Posterior vena cava (tissue), 2 donors: Measurements from ENCODE around the gene KRT25. TPM values are rescaled to one million over a fixed set of nuclear protein-coding genes. Genes with fewer than 3 reads are reported as not detected.

ENCODE experiments used
- DNase-seq: peaks from one replicate; pipeline ENCODE4 v3.0.0-alpha.2; 2020; ENCODE audit warnings: low spot score
- intact Hi-C, 2 donors: fragments of 100-400 bp; cut with DNase I; formaldehyde crosslinking; loops; one replicate each; pipeline versions ENCODE4 v1.14.1 to v1.14.2; 2022 to 2023
- total RNA-seq, 2 donors: library from RNA; stranded (reverse); fragmentation: NEBNext Ultra II Directional; extraction: Animal tissue kit (Norgen Biotek cat#: 25700); gene quantifications; one replicate each; pipeline ENCODE4 v1.2.1, GENCODE V29; 2021
- donor health status: DM: yes; HTN: yes; CAD: no.
- donor health status: DM: yes; HTN: yes; CAD: no.

Gene KRT25
- total RNA-seq, 2 donors from 2014 or later, result not detected

GRCh38 chr17:40703652-40704051 is 51.5 kb downstream of the KRT25 start, which contains the start of gene KRT24:
Gene KRT24 (minus strand): TSS chr17:40703752. CDS start chr17:40703693, 59 bp downstream.
- no peak for DNase-seq
- intact Hi-C loops, result no loop called here

- intact Hi-C loops, result no loop called here
- DNase-seq, result no peak
These were observed 52.9 kb downstream of the KRT25 start for GRCh38 chr17:40702271-40702670.

GRCh38 chr17:40699853-40700252 is 55.3 kb downstream of the KRT25 start:
- intact Hi-C loops, result no loop called here
- no peak for DNase-seq

- intact Hi-C loops, result no loop called here
- no peak for DNase-seq
These were observed 55.8 kb downstream of the KRT25 start for GRCh38 chr17:40699371-40699770.

Other genes with a start within 250 kb of the KRT25 start
- gene CCR7, start 189.9 kb downstream of the KRT25 start, total RNA-seq, result under 1 TPM; 0.46 to 0.62 TPM
- gene SMARCE1, start 107.5 kb downstream of the KRT25 start, total RNA-seq, result 100 to 1,000 TPM in 1 of 2 donors, 10 to 100 TPM in 1; 80.7 to 101 TPM
- 1 to 10 TPM; 1.1 to 7.7 TPM for gene KRT222, start 90.2 kb downstream of the KRT25 start, total RNA-seq
- gene KRT24, start 51.6 kb downstream of the KRT25 start, total RNA-seq, result not detected
- not detected for gene KRT26, start 16.9 kb upstream of the KRT25 start, total RNA-seq
- under 1 TPM in 1 of 2 donors, not detected in 1; 0.42 TPM for gene KRT27, start 27.2 kb upstream of the KRT25 start, total RNA-seq
- not detected for gene KRT28, start 44.6 kb upstream of the KRT25 start, total RNA-seq
- 10 to 100 TPM; 36.9 to 44.9 TPM for gene KRT10, start 67.3 kb upstream of the KRT25 start, total RNA-seq
- not detected for gene KRT12, start 111.9 kb upstream of the KRT25 start, total RNA-seq
- not detected for gene KRT20, start 129.9 kb upstream of the KRT25 start, total RNA-seq
- gene KRT23, start 182.3 kb upstream of the KRT25 start, total RNA-seq, result under 1 TPM; 0.24 to 0.37 TPM
- not detected for gene KRT39, start 211.6 kb upstream of the KRT25 start, total RNA-seq
- gene KRT40, start 229.0 kb upstream of the KRT25 start, total RNA-seq, result not detected
- not detected for gene KRTAP3-3, start 238.8 kb upstream of the KRT25 start, total RNA-seq
- gene KRTAP3-2, start 244.6 kb upstream of the KRT25 start, total RNA-seq, result not detected